Esophagus squamous epithelium (tissue), 5 donors: ENCODE results near the gene MBNL1. TPM values are rescaled to one million over a fixed set of nuclear protein-coding genes. Genes with fewer than 3 reads are reported as not detected.
A peak's percentile ranks its signal among the peaks of the same experiment; 100 is the strongest.

Experiments
- DNase-seq: peaks from one replicate; lab custom pipeline; 2025; lab: John Stamatoyannopoulos, UW
- H3K27ac ChIP-seq, 4 donors: fragments of 200-600 bp; sonication (generic); one replicate each; pipeline ENCODE4 v1.5.1; 2016 to 2019; ENCODE audit warnings: mild to moderate bottlenecking in 1 of 4
- H3K27me3 ChIP-seq, 4 donors: fragments of 200-600 bp; sonication (generic); 1 replicate in 3 of 4; 2 replicates in 1 of 4; pipeline versions ENCODE4 v1.5.1 to v1.6.0; 2017 to 2021; ENCODE audit warnings: antibody characterized with exemption in 1 of 4
- H3K36me3 ChIP-seq, 3 donors: fragments of 200-600 bp; sonication (generic); one replicate each; pipeline ENCODE4 v1.5.1; 2016 to 2019
- H3K4me1 ChIP-seq, 3 donors: fragments of 200-600 bp; sonication (generic); one replicate each; pipeline ENCODE4 v1.5.1; 2017 to 2019
- H3K4me3 ChIP-seq, 4 donors: fragments of 200-600 bp; sonication (generic); 1 replicate in 3 of 4; 2 replicates in 1 of 4; pipeline ENCODE4 v1.5.1; 2016 to 2019; ENCODE audit warnings: mild to moderate bottlenecking in 2 of 4, moderate library complexity in 1 of 4
- H3K9me3 ChIP-seq, 3 donors: fragments of 200-600 bp; sonication (generic); one replicate each; pipeline ENCODE4 v1.5.1; 2016 to 2019
- CTCF ChIP-seq, 6 experiments: fragments of 450-650 bp in 4 of 6; fragments of 200-600 bp in 2 of 6; sonication (generic) in 2 of 6; IDR thresholded peaks; one replicate each; pipeline ENCODE4 v1.5.1; 2016 to 2019; ENCODE audit warnings: antibody characterized with exemption in 6 of 6, mild to moderate bottlenecking in 4 of 6, moderate library complexity in 4 of 6
- POLR2A ChIP-seq, 4 donors: fragments of 450-650 bp; IDR thresholded peaks; one replicate each; pipeline ENCODE4 v1.6.1; 2017; ENCODE audit warnings: antibody characterized with exemption in 4 of 4, mild to moderate bottlenecking in 4 of 4, moderate library complexity in 3 of 4
- WGBS, 2 donors: methylation state at CpG; one replicate each; pipeline ENCODE4 v1.1.5; 2018; 5-methylcytosine and 5-hydroxymethylcytosine counted together
- intact Hi-C: fragments of 100-400 bp; cut with DNase I; formaldehyde crosslinking; loops from one replicate; pipeline ENCODE4 v1.15.0; 2022
- total RNA-seq, 4 donors: library from RNA; depleted of rRNA; stranded (reverse); fragments of >200 nt; gene quantifications; one replicate each; pipeline ENCODE4 v1.1.0, GENCODE V29; 2016
- donor health status: DM: yes; HTN: yes; CAD: no.

Gene MBNL1
- total RNA-seq, 4 donors from 2014 or later = 94.0 to 318 (median 161) TPM

DNA sequence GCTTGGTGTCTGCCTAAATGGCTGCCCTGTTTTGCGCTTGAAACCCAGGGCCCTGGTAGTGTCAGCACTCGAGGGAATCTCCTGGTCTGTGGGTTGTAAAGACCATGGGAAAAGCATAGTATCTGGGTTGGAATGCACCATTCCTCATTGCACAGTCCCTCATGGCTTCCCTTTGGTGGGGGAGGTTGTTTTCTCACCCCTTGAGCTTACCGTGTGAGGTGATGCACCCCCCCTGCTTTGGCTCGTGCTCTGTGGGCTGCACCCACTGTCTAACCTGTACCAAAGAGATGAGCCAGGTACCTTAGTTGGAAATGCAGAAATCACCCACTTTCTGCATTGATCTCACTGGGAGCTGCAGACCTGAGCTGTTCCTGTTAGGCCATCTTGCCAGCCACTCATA lies 104.7 kb downstream of the MBNL1 start:
- TF ChIP-seq POLR2A (IDR thresholded peaks at IDR 0.05) = no peak
- no peak for TF ChIP-seq CTCF (IDR thresholded peaks at IDR 0.05)
- no peaks in the 10 kb centered on the region for H3K27me3 ChIP-seq
- H3K27ac ChIP-seq = no peak overlapping the region
- 84 to 91% methylated on average over 3 of the region's 4 CpGs for WGBS, 2 donors
- no peak for DNase-seq
- intact Hi-C loops = no loop called here
- no peaks in the 10 kb centered on the region for H3K9me3 ChIP-seq
- peaks cover 4 to 49% (median 16%) of the 10 kb centered on the region in 3 donors for H3K4me1 ChIP-seq
- H3K4me3 ChIP-seq = no peak overlapping the region
- H3K36me3 ChIP-seq = peaks cover 0 to 16% (median 0%) of the 10 kb centered on the region in 3 donors

DNA sequence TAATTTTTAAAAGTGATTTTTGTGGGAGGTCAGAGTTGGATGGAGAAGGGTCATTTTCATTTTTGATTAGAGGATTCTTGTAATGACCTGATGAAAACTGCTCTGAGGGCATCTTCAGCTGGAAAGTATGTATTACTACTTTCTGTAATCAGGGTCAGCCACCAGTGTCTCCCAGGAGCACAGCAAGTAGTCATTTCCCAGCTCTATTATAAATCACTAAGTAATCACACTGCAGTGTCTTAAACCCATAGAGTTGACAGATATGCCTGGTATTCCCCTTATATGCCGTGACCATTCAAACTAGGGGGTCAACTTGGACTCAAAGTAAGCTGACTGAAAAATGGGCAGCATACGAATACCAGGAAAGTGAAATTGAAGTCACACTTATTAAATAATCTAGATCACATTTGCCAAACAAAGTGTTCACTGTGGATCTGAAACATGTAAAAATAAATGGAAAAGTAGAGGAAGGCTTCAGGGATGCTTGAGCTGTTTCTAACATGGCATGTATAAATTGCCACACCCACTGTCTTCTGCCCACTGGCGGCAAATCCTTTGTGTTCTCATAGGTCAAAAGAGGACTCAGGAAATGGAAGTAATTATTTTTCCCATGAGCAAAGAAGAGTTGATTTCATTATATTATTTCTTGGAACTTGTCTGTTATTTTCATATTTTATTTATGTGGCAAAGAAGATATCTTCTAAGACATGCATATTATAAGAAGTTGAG lies 105.7 kb downstream of the MBNL1 start:
- WGBS, 2 donors = 43 to 56% methylated on average over 3 of the region's 3 CpGs
- DNase-seq = no peak
- no peaks in the 10 kb centered on the region for H3K27me3 ChIP-seq
- peak overlapping the region in 3 of 4 donors; percentile 16 to 29 (median 22) for H3K27ac ChIP-seq
- H3K36me3 ChIP-seq = peaks cover 0 to 17% (median 0%) of the 10 kb centered on the region in 3 donors
- TF ChIP-seq CTCF (IDR thresholded peaks at IDR 0.05) (no peak), POLR2A (IDR thresholded peaks at IDR 0.05) (no peak)
- intact Hi-C loops = no loop called here
- H3K9me3 ChIP-seq = no peaks in the 10 kb centered on the region
- peaks cover 4 to 46% (median 18%) of the 10 kb centered on the region in 3 donors for H3K4me1 ChIP-seq
- no peak overlapping the region for H3K4me3 ChIP-seq

DNA sequence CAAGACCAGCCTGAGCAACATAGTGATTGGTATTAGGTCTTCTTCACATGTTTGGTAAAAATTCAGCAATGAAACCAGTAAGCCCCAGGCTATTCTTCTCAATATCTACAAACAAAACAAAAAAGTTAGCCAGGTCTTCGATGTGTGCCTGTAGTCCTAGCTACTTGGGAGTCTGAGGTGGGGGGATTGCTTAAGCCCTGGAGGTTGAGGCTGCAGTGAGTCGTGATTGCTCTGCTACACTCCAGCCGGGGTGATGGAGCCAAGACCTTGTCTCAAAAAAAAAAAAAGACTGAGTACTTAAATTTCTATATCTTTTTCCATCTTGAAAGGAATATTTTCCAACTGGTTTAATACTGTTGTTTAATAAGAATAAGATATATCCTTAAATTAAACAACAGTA lies 106.8 kb downstream of the MBNL1 start:
- Histone ChIP-seq H3K27ac (peak overlapping the region in 2 of 4 donors; percentile 56 to 74), H3K27me3 (no peaks in the 10 kb centered on the region), H3K9me3 (no peaks in the 10 kb centered on the region), H3K4me3 (no peak overlapping the region), H3K36me3 (peaks cover 0 to 17% (median 0%) of the 10 kb centered on the region in 3 donors), H3K4me1 (peaks cover 4 to 57% (median 25%) of the 10 kb centered on the region in 3 donors)
- 33 to 67% methylated on average over 3 of the region's 3 CpGs for WGBS, 2 donors
- no peak for DNase-seq
- no peak for TF ChIP-seq CTCF (IDR thresholded peaks at IDR 0.05)
- intact Hi-C loops = no loop called here

GRCh38 chr3:152376351-152377183 lies 107.8 kb downstream of the MBNL1 start:
- 55 to 61% methylated on average over 9 of the region's 9 CpGs for WGBS, 2 donors
- TF ChIP-seq POLR2A (IDR thresholded peaks at IDR 0.05) (no peak), CTCF (IDR thresholded peaks at IDR 0.05) (no peak)
- intact Hi-C loops = no loop called here
- Histone ChIP-seq H3K4me1 (peaks cover 4 to 67% (median 25%) of the 10 kb centered on the region in 3 donors), H3K36me3 (peaks cover 0 to 17% (median 0%) of the 10 kb centered on the region in 3 donors), H3K9me3 (no peaks in the 10 kb centered on the region), H3K27me3 (no peaks in the 10 kb centered on the region), H3K27ac (peak overlapping the region; percentile 6 to 74 (median 52)), H3K4me3 (no peak overlapping the region)
- DNase-seq = no peak

DNA sequence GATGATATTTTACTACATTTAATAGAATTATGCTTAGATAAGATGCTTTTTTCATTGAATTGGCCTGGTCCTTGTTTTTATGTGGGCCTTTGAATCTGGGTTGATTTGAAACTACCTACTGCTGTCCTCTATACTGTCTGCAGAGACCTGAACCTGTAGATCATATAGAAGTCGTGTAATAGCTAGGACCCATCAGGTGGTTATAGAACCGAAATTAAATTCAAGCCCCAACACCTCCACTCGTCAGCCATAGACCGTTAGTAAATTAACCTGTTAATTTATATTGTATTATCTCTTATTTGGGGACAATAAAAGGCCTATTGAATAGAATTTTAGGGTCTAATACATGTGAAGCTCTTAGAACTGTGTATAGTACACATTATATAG lies 108.4 kb downstream of the MBNL1 start:
- H3K4me3 ChIP-seq = no peak overlapping the region
- intact Hi-C loops = no loop called here
- no peaks in the 10 kb centered on the region for H3K9me3 ChIP-seq
- no peak for DNase-seq
- H3K27me3 ChIP-seq = no peaks in the 10 kb centered on the region
- TF ChIP-seq CTCF (IDR thresholded peaks at IDR 0.05) (no peak), POLR2A (IDR thresholded peaks at IDR 0.05) (no peak)
- peaks cover 0 to 15% (median 0%) of the 10 kb centered on the region in 3 donors for H3K36me3 ChIP-seq
- H3K27ac ChIP-seq = peak overlapping the region in 3 of 4 donors; percentile 47 to 74 (median 56)
- 78 to 93% methylated on average over 4 of the region's 4 CpGs for WGBS, 2 donors
- H3K4me1 ChIP-seq = peaks cover 10 to 73% (median 25%) of the 10 kb centered on the region in 3 donors
